Activated naive CD8-positive, alpha-beta T cell treated with anti-CD3 and anti-CD28 coated beads, Interleukin-2, amount 50 U/mL, for 16 hours (primary cell): ENCODE measurements around the gene CCDC38.

Experiments used
- DNase-seq: peaks from one replicate; pipeline ENCODE4 v3.0.0-alpha.2; 2020; ENCODE audit warnings: low read depth, low spot score

Gene CCDC38

GRCh38 chr12:95962222-95962621 is 19.8 kb upstream of the CCDC38 start:
- DNase-seq = no peak

GRCh38 chr12:95960241-95960640 is 17.8 kb upstream of the CCDC38 start:
- no peak for DNase-seq

GRCh38 chr12:95959107-95959506 is 16.7 kb upstream of the CCDC38 start:
- DNase-seq = no peak

- no peak for DNase-seq
Measured at GRCh38 chr12:95956557-95957145, 14.2 kb upstream of the CCDC38 start.

GRCh38 chr12:95955549-95956159 is 13.2 kb upstream of the CCDC38 start:
- no peak for DNase-seq

- DNase-seq = no peak
Measured at GRCh38 chr12:95953000-95953399, 10.6 kb upstream of the CCDC38 start.

GRCh38 chr12:95951515-95951914 is 9.1 kb upstream of the CCDC38 start:
- DNase-seq = no peak

GRCh38 chr12:95949477-95950206 is 7.2 kb upstream of the CCDC38 start:
- no peak for DNase-seq

- DNase-seq = no peak
Measured at GRCh38 chr12:95944108-95944704, 1.8 kb upstream of the CCDC38 start.

- peak; percentile 7 for DNase-seq
Measured at GRCh38 chr12:95943330-95943842, 972 bp upstream of the CCDC38 start, which contains the start of gene AMDHD1. Gene AMDHD1, plus strand, starts transcription at chr12:95943331. Its CDS starts 68 bp downstream, at chr12:95943399.

GRCh38 chr12:95942101-95942523 is 302 bp downstream of the CCDC38 start:
- no peak for DNase-seq

GRCh38 chr12:95940514-95940913 is 1.9 kb downstream of the CCDC38 start:
- DNase-seq = no peak

- no peak for DNase-seq
Measured at GRCh38 chr12:95922231-95922630, 20.2 kb downstream of the CCDC38 start.

GRCh38 chr12:95919110-95919509 is 23.3 kb downstream of the CCDC38 start:
- no peak for DNase-seq

- DNase-seq = no peak
Measured at GRCh38 chr12:95918194-95918993, 24.0 kb downstream of the CCDC38 start.

GRCh38 chr12:95909871-95910270 is 32.5 kb downstream of the CCDC38 start:
- no peak for DNase-seq

GRCh38 chr12:95908573-95908972 is 33.8 kb downstream of the CCDC38 start:
- no peak for DNase-seq

- no peak for DNase-seq
Measured at GRCh38 chr12:95898081-95898480, 44.3 kb downstream of the CCDC38 start.

- no peak for DNase-seq
Measured at GRCh38 chr12:95896846-95897245, 45.6 kb downstream of the CCDC38 start.

GRCh38 chr12:95890958-95891357 is 51.5 kb downstream of the CCDC38 start:
- no peak for DNase-seq

- no peak for DNase-seq
Measured at GRCh38 chr12:95887311-95887710, 55.1 kb downstream of the CCDC38 start.
